Pancreas (tissue), 10 donors: ENCODE measurements around the gene FRMPD2. TPM values are rescaled to one million over a fixed set of nuclear protein-coding genes. Genes with fewer than 3 reads are reported as not detected.

ENCODE experiments used
- ATAC-seq, 4 donors: fragments of 200-7000 bp; cut with Tn5 transposase; one replicate each; pipeline versions ENCODE4 v1.8.0 to v1.9.1; 2020; ENCODE audit warnings: mild to moderate bottlenecking in 4 of 4, moderate library complexity in 4 of 4
- DNase-seq, 6 donors: peaks; one replicate each; pipeline ENCODE4 v3.0.0-alpha.2; 2020
- FAIRE-seq: peaks from 2 replicates; lab custom pipeline; 2012; peaks lifted over from hg19 to GRCh38; lab: Jason Lieb, UNC
- H3K27ac ChIP-seq, 4 donors: fragments of 200-600 bp; sonication (generic); 1 replicate in 3 of 4; 2 replicates in 1 of 4; pipeline versions ENCODE4 v1.5.0 to v1.8.0; 2020
- H3K27me3 ChIP-seq, 4 donors: fragments of 200-600 bp; one replicate each; pipeline ENCODE4 v1.8.0; 2021
- H3K36me3 ChIP-seq, 3 donors: fragments of 200-600 bp; sonication (generic) in 1 of 3; one replicate each; pipeline versions ENCODE4 v1.5.0 to v1.8.0; 2020 to 2021
- H3K4me1 ChIP-seq, 3 donors: fragments of 200-600 bp; one replicate each; pipeline ENCODE4 v1.8.0; 2021
- H3K4me3 ChIP-seq, 4 donors: fragments of 200-600 bp; sonication (generic) in 2 of 4; one replicate each; pipeline versions ENCODE4 v1.5.0 to v1.8.0; 2020 to 2021
- H3K9me3 ChIP-seq, 4 donors: fragments of 200-600 bp; one replicate each; pipeline ENCODE4 v1.8.0; 2021
- CTCF ChIP-seq, 4 donors: fragments of 200-600 bp; sonication (generic) in 3 of 4; IDR thresholded peaks; one replicate each; pipeline versions ENCODE4 v1.5.0 to v1.8.0; 2021; ENCODE audit warnings: antibody characterized with exemption in 4 of 4
- WGBS, 2 donors: extraction: QIAGEN DNeasy Blood & Tissue Kit; methylation state at CpG; one replicate each; pipeline ENCODE4 v1.1.7; 2013; 5-methylcytosine and 5-hydroxymethylcytosine counted together
- intact Hi-C, 3 donors: fragments of 100-400 bp; cut with DNase I; formaldehyde crosslinking; loops; one replicate each; pipeline versions ENCODE4 v1.11.1 to v1.14.2; 2022
- polyA plus RNA-seq, 2 donors: library from polyadenylated mRNA; stranded (reverse); fragments of 200-250 nt; gene quantifications; one replicate each; pipeline ENCODE4 v1.2.3, GENCODE V29; 2013
- total RNA-seq, 6 donors: library from RNA; stranded (reverse); fragmentation: NEBNext Ultra II Directional in 4 of 6; extraction: Animal tissue kit (Norgen Biotek cat#: 25700) in 4 of 6; gene quantifications; one replicate each; pipeline versions ENCODE4 v1.2.1 to v1.2.4, GENCODE V29; 2021 to 2023
- donor health status: healthy with polysubstance abuse.
- donor health status: DM: no; HTN: no; CAD: no; lungs with moderate emphysema.
- donor health status: DM: no; HTN: no; CAD: no.
- donor health status: control.
- donor health status: control.
- donor health status: Bipolar disorder and iron deficiency.
- donor health status: DM: yes; HTN: yes; CAD: no.
- donor health status: DM: no; HTN: no; CAD: no.
- donor health status: DM: no; HTN: no; CAD: no.
- donor health status: DM: yes; HTN: yes; CAD: no.

Gene FRMPD2
- total and polyA plus RNA-seq, 8 donors, result 0.08 to 0.47 (median 0.24) TPM

- Histone ChIP-seq H3K4me1 (no peaks in the 10 kb centered on the region), H3K27me3 (no peaks in the 10 kb centered on the region), H3K9me3 (no peaks in the 10 kb centered on the region), H3K36me3 (no peaks in the 10 kb centered on the region), H3K27ac (no peak overlapping the region), H3K4me3 (no peak overlapping the region)
- DNase-seq, result no peak
- intact Hi-C loops, result no loop called here
- WGBS, 2 donors, result 68 to 86% methylated on average over 4 of the region's 4 CpGs
- TF ChIP-seq CTCF (IDR thresholded peaks at IDR 0.05), result no peak
- FAIRE-seq, result no peak
- ATAC-seq, result no peak
Measured at GRCh38 chr10:48266528-48266927, 8.0 kb downstream of the FRMPD2 start.

GRCh38 chr10:48258105-48258504 is 16.4 kb downstream of the FRMPD2 start:
- Histone ChIP-seq H3K36me3 (no peaks in the 10 kb centered on the region), H3K27ac (no peak overlapping the region), H3K27me3 (no peaks in the 10 kb centered on the region), H3K4me3 (no peak overlapping the region), H3K4me1 (no peaks in the 10 kb centered on the region), H3K9me3 (no peaks in the 10 kb centered on the region)
- TF ChIP-seq CTCF (IDR thresholded peaks at IDR 0.05), result no peak
- intact Hi-C loops, result no loop called here
- FAIRE-seq (no peak), ATAC-seq (no peak), DNase-seq (no peak)
- 82 to 93% methylated on average over 1 of the region's 1 CpG for WGBS, 2 donors

- Histone ChIP-seq H3K4me3 (no peak overlapping the region), H3K27me3 (no peaks in the 10 kb centered on the region), H3K9me3 (no peaks in the 10 kb centered on the region), H3K36me3 (no peaks in the 10 kb centered on the region), H3K4me1 (no peaks in the 10 kb centered on the region), H3K27ac (no peak overlapping the region)
- TF ChIP-seq CTCF (IDR thresholded peaks at IDR 0.05), result no peak
- ATAC-seq (no peak), FAIRE-seq (no peak), DNase-seq (no peak)
- intact Hi-C loops, result no loop called here
- WGBS, 2 donors, result 93 to 94% methylated on average over 3 of the region's 3 CpGs
Measured at GRCh38 chr10:48257407-48257961, 17.0 kb downstream of the FRMPD2 start.

GRCh38 chr10:48255722-48256121 is 18.8 kb downstream of the FRMPD2 start:
- Histone ChIP-seq H3K9me3 (no peaks in the 10 kb centered on the region), H3K4me1 (no peaks in the 10 kb centered on the region), H3K36me3 (no peaks in the 10 kb centered on the region), H3K4me3 (no peak overlapping the region), H3K27ac (no peak overlapping the region), H3K27me3 (no peaks in the 10 kb centered on the region)
- ATAC-seq (no peak), FAIRE-seq (no peak), DNase-seq (no peak)
- TF ChIP-seq CTCF (IDR thresholded peaks at IDR 0.05), result no peak
- intact Hi-C loops, result no loop called here
- 91 to 94% methylated on average over 6 of the region's 6 CpGs for WGBS, 2 donors

GRCh38 chr10:48254750-48255512 is 19.6 kb downstream of the FRMPD2 start:
- DNase-seq (no peak), ATAC-seq (no peak), FAIRE-seq (no peak)
- no peak for TF ChIP-seq CTCF (IDR thresholded peaks at IDR 0.05)
- no peak overlapping the region for H3K27ac ChIP-seq
- H3K4me3 ChIP-seq, result no peak overlapping the region
- intact Hi-C loops, result no loop called here
- H3K9me3 ChIP-seq, result no peaks in the 10 kb centered on the region
- H3K36me3 ChIP-seq, result no peaks in the 10 kb centered on the region
- no peaks in the 10 kb centered on the region for H3K27me3 ChIP-seq
- 86 to 89% methylated on average over 5 of the region's 5 CpGs for WGBS, 2 donors
- no peaks in the 10 kb centered on the region for H3K4me1 ChIP-seq
